Posterior vena cava (tissue), 2 donors: ENCODE results near the gene WDR70. TPM values are rescaled to one million over a fixed set of nuclear protein-coding genes. Genes with fewer than 3 reads are reported as not detected.
"Not testable (repeated sequence)": the region's sequence is repeated elsewhere in the genome, so short reads cannot be mapped to it uniquely, and the experiment has no call there.

Experiments
- DNase-seq: peaks from one replicate; pipeline ENCODE4 v3.0.0-alpha.2; 2020; ENCODE audit warnings: low spot score
- intact Hi-C, 2 donors: fragments of 100-400 bp; cut with DNase I; formaldehyde crosslinking; loops; one replicate each; pipeline versions ENCODE4 v1.14.1 to v1.14.2; 2022 to 2023
- total RNA-seq, 2 donors: library from RNA; stranded (reverse); fragmentation: NEBNext Ultra II Directional; extraction: Animal tissue kit (Norgen Biotek cat#: 25700); gene quantifications; one replicate each; pipeline ENCODE4 v1.2.1, GENCODE V29; 2021
- donor health status: DM: yes; HTN: yes; CAD: no.
- donor health status: DM: yes; HTN: yes; CAD: no.

WDR70 gene
- total RNA-seq, 2 donors from 2014 or later: 23.2 to 24.8 TPM

DNA sequence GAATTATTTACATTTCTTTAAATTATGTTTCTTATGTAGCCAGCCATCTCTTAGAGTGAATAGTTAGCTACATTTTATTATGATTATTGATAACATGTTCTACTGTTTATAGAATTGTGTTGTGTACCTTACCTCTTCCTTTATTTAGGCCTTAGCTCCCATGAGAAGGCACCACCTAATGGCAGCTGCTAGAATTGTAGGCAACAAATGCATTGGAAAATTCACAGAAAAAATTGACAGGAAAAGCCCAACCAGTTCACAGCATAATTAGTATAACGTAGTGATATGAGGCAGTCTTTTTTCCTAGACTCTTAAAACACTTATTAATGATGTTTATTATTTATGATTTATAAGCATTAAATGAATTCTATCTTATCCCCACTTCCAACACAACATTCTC lies 175.8 kb downstream of the WDR70 start:
- intact Hi-C loops: no loop called here

DNA sequence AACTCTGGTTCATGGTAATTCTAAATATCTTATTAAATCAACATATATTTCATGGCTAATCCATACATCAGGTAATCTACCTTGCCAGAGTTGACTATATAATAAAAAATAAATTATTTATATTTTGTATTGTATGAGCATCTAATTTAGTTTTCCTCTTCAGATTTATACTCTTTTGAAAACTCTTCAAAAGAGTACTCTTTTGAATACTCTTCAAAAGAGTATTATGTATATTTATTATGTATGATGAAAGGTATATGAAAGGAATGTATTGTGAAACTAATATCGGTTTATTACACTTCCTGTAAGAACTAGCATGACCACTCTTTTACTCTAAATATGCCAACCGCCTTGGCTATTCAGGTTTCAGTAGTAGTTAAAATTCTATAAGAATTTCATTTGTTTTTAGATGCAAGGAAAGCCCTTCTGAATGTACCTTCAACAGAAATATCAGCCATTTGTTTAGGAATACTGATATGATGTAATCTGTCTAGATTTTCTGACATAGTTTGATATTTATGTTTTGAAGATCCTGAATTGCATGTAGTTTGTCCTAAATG lies 178.7 kb downstream of the WDR70 start:
- intact Hi-C loops: no loop called here
- DNase-seq: no peak

More for the DNA sequence above, 175.8 kb downstream of the WDR70 start:
- DNase-seq: no peak

DNA sequence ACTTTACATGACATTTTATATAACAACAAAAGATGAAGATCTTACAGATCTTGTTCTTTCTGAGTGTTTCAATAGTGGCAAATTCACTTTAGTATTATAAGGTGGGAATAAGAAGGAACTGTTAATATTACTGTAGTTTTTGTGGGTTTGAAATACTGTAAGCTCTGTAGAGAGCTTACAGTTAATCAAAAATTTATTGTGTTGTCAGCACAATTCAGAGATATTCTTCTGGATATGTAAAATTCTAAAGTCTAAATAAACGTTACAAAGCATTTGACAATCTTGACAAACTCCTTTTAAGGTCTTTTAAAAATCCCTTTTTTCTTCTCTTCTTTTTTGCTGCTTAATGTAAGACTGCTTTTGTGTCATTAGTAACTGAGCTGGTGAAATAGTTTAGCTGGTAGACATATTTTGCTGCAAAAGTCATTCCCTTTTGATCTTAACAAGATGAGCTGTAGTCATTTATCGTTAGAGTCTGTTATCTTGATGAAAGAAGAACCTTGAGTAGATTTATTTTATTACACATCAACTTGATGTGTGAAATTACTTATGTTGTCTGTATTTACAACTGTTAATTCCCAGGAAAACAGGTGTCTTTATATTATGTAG lies 186.0 kb downstream of the WDR70 start:
- intact Hi-C loops: no loop called here
- no peak for DNase-seq

DNA sequence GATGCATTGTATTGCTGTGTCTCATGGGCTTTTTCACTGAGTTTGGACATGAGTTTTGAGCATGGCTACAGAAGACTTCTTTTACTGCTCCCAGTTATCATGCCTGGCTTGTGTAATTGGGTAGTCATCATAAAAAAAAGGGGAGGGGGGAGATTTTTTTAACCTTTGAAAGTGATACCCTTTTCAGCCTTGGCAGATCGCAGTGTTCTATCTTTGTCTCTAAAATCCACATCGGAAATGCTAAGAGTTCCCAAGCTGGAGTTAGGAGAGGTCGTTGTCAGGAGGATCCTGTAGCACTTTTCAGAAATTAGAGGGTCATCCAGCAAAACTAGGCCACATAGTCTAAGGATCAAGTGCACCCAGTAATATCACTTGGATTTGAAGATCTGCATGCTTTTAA lies 188.4 kb downstream of the WDR70 start:
- intact Hi-C loops: no loop called here
- DNase-seq: no peak

DNA sequence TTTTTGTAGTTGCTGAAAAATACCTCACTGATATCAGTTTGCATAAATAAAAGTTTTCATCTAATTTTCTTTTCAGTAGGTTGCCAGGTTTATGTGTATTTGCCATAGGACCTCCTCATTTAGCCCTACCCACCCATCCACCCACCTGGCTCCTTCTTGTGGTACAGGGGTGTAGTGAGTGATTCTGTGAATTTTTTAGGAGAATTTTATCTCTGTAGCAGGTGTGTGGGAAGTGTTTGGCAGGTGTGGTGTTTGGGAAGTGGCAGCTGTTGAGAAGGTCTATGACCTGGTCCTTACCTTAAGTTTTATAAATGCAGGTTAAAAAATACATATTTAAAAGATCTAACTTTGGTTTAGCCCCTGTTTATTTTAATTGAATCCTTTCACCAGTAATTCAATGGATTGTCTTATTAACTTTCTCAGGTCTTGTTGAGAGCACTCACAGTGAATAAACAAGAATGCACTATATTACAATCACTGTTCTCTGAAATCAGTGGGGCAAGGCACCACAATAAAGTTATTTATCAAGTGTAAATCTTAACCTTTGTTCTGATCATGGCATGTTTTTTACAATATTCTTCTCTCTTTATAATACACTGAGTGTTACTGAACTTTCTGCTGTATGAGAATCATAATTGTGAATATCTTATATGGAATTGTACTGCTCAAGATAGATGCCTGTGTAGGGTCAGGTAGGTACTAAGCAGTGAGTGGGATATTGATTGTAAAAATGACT lies 189.1 kb downstream of the WDR70 start:
- DNase-seq: no peak
- intact Hi-C loops: no loop called here

DNA sequence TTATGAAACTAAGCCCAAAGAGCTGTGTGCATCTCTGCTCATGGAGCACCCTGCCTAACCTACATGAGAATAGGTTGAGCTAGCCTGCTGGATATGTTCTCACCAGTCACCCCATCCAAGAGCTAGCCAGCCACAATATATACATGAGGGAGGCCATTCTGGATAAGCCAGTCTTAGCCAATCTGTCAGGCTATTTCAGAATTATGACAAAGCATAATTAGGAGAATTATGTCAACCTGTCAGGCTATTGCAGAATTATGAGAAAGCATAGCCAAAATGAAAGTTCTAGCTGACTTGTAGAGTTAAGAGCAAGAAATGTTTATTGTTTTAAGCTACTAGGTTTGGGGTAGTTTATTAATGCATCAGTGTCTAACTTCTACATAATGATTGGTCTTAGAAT lies 189.8 kb downstream of the WDR70 start:
- no peak for DNase-seq
- intact Hi-C loops: no loop called here

DNA sequence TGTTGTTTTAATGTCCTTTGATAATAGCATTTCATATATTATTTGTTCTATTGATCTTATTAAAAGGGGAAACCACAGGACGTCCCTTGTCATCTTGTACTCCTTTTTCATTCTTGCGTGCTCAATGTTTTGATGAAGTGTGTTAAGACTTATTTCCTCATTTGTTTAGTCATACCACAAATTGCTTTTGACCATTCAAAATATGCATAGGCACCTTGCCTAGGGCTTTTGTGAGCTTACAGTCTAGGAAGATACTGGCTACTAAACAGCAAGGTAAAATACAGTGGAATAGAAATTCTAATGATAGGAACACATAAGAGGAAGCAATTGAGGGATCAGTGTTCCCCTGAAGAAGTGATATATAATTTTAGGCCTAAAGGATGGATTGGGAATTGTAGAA lies 190.3 kb downstream of the WDR70 start:
- DNase-seq: no peak
- intact Hi-C loops: no loop called here

DNA sequence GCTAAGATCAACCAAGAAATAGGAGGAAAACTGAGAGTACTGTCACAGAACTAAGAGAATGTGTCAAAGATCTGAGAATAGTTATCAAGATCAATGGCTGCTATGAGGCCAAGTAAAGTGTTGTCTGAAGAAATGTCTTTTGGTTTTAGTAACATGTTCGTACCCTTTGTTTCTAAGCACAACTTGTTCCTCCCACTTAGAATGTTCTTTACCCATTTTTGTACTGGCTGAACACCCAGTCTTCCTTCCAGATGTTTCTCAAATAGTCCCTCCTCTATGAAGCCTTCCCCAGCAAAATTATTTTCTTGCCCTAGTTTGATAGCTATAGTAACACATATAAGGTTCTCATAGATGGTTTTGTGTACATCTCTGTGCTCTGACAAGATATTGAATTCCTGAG lies 191.5 kb downstream of the WDR70 start:
- intact Hi-C loops: no loop called here
- no peak for DNase-seq

DNA sequence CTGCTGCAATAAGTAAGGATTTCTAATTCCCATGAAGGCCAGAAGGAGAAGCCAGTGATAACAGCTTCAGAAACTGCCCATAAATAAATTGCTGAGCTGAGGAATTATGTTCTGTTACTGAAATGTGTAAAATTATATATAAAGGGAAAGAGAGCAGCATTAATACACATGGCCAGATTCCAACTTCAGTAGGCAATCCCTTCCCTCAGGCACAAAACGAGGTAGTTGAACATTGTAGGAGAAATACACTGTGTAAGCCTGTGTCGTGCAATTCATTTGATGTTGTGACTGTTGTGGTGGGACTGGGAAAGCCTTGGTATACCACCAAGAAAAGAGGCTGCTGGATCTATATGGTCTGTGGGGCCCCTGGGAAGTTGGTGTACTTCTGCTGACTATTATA lies 192.9 kb downstream of the WDR70 start:
- intact Hi-C loops: no loop called here
- DNase-seq: no peak

DNA sequence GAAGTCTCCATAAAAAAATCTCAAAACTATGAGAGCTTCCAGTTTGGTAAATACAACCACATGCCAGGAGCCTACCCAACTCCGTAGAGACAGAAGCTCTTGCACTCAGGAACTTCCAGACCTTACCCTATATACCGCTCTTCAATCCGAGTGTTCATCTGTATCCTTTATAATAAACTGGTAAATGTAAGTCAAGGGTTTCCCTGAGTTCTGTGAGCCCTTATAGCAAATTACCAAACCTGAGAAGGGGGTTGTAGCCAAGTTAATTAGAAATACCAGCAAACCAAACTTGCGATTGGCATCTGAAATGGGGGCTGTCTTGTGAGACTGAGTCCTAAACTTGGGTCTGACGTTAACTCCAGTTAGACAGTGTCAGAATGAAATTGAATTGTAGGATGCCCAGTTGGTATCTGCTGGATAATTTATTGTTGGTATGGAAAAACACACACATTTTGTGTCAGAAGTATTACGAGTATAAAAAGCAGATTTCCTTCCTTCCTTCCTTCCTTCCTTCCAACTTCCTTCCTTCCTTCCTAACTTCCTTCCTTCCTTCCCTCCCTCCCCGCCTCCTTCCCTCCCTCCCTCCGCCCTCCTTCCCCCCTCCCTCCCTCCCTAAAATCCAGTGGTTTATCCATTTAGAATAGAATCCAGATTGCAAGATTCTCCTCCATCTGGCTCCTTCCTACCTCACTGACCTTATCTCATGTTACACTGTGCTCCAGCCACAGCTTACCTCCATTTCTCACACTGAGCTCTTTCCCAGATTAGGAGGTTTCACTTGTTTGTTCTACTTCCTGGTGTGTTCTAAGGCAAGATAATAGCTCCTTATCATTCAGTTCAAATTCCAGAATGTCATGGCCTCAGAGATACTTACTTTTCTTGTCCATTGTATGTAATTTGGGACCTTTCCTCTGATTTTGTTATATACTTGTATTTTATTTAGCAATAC lies 196.7 kb downstream of the WDR70 start:
- intact Hi-C loops: no loop called here
- DNase-seq: no peak

DNA sequence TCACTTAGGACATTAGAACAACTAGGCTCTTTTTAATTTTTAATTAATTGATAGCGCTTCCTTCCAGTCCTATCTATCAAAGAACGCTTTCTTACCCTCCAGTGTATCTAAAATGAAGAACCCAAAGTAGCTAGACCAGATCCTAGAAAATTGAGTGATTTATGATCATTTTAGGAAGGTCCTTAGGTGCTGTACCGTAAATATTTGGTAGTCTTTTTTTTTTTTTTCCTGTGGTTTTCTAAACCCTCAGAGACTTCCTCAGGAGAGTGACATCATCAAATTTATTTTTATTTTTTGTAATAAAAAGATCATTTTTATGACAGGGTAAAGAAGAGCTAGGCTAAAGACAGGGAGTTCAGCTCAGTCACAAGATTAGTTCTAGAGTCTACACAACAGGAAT lies 197.4 kb downstream of the WDR70 start:
- intact Hi-C loops: no loop called here
- no peak for DNase-seq

DNA sequence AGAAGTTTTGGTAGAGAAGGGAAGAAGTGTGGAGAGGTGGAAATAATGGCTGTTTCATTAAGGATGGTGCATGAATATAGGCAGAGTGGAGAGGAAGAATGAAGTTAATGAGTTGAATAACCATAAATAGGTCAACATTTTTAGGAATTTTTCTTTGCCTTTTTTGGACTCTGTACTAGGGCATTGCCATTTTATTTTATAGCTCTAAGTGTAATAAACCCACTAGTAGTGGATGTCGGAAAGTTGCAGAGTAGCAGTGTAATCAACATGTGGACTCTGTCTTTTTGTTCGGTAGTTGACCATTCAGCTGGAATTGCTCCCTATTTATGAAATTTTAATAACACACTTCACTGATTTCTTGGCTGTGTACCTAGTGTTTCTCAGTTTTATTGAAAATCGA lies 199.1 kb downstream of the WDR70 start:
- intact Hi-C loops: no loop called here
- DNase-seq: no peak

DNA sequence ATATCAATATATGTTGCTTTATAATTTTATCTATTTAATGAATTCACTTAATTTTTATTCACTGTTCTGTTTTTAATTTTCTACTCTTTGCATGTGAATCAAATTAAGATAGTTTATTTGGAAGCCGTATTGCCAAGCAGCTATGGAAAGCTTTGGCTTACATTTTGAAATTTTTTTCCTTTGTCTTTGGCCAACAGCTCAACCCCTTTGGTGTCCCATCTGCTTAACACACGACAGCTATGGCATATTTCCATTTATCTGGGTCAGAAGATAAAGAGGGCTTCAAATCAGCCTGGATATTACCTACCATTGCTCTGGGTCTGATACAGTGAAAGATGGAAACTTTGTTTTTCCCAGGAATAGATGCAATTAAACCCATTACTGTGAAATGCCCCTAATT lies 201.0 kb downstream of the WDR70 start:
- intact Hi-C loops: no loop called here
- DNase-seq: no peak

DNA sequence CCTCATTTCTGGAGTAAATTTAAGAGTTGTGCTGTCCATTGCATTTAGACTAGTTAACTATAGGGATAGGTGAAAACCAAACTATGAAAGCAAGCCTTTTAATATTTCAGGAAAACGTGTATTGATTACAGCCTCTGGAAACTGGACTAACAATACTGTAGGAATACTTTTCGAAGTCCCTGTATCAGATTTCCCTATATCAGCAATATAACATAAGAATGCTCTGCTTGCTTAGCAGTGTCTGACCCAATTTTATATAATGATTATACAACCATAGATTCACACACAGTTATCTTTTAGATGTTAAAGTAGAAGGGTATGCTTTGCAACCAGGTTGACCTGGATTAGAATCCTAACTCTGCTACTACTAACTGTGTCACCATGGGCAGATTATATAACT lies 203.1 kb downstream of the WDR70 start:
- intact Hi-C loops: no loop called here
- DNase-seq: no peak

DNA sequence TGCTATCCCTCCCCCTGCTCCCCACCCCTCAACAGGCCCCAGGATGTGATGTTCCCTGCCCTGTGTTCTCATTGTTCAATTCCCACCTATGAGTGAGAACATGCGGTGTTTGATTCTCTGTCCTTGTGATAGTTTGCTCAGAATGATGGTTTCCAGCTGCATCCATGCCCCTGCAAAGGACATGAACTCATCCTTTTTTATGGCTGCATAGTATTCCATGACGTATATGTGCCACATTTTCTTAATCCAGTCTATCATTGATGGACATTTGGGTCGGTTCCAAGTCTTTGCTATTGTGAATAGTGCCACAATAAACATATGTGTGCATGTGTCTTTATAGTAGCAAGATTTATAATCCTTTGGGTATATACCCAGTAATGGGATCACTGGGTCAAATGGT lies 214.2 kb downstream of the WDR70 start:
- DNase-seq, intact Hi-C loops: not testable (repeated sequence)

DNA sequence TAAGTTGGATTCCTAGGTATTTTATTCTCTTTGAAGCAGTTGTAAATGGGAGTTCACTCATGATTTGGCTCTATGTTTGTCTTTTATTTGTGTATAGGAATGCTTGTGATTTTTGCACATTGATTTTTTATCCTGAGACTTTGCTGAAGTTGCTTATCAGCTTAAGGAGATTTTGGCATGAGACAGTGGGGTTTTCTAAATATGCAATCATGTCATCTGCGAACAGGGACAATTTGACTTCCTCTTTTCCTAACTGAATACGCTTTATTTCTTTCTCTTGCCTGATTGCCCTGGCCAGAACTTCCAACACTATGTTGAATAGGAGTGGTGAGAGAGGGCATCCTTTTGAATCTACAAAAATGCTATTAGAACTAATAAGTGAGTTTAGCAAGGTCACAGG lies 215.7 kb downstream of the WDR70 start:
- intact Hi-C loops, DNase-seq: not testable (repeated sequence)

DNA sequence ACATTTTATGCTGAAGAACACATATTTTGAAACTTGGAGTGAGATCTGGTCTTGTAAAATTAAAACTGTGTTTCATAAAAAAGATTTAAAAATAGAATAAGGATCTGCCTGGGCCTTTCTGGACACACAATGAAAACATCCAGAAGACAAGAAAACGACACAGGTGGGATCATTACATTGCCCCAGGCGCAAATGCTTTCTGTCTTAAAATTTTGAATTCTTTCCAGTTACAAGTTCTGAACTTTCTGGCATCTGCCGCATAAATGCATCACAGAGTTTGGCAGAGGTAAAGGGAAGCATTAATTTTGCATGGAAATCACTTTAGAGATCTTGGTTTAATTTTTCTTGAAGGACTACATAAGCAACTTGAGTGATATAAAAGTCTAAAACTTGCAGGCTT lies 219.6 kb downstream of the WDR70 start:
- intact Hi-C loops: no loop called here

DNA sequence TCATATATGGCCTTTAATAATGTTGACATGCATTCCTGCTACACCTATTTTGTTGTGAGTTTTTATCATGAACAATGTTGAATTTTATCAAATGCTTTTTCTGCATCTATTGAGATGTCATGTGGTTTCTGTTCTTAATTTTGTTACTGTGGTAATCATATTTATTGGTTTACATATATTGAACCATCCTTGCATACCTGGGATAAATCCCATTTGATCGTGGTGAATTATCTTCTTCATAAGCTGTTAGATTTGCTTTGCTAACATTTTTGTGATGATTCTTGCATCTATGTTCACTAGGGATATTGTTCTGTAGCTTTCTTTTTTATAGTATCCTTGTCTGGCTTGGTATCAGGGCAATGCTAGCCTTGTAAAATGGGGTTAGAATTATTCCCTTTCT lies 222.0 kb downstream of the WDR70 start:
- DNase-seq: no peak
- intact Hi-C loops: no loop called here

More for the DNA sequence above, 219.6 kb downstream of the WDR70 start:
- DNase-seq: no peak

DNA sequence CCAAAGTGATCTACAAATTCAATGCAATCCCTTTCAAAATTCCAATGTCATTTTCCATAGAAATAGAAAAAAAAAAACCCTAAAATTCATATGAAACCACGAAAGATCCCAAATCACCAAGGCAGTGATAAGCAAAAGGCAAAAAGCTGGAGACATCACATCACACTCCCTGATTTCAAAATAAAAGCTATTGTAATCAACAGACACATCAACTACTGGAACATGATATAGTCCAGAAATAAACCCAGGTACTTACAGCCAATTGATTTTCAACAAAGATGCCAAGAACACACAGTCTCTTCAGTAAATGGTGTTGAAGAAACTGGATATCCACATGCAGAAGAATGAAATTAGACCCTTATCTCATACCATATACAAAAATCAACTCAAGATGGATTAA lies 224.0 kb downstream of the WDR70 start:
- no peak for DNase-seq
- intact Hi-C loops: no loop called here

DNA sequence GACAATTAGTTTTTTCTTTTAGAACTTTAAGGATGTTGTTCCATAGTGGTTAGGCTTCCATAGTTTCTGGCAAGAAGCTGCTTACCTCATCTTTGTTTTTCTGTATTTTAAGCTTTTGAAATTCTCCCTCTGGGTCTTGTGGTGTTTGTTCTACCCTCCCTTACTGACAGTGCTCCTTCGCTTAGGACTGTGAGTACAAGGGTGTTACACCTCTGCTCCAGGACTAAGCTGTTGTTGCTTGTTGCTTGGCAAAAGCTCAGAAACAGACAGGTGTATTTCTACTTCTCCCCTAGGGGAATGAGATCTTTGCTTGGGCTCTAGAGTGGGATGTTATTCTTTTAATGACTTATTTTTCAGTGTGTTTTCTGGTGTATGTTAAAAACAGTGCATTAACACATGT lies 225.2 kb downstream of the WDR70 start:
- intact Hi-C loops: no loop called here

More for the DNA sequence above, 225.2 kb downstream of the WDR70 start:
- DNase-seq: no peak
